ENCODE results near the gene SPNS2.

DNA sequence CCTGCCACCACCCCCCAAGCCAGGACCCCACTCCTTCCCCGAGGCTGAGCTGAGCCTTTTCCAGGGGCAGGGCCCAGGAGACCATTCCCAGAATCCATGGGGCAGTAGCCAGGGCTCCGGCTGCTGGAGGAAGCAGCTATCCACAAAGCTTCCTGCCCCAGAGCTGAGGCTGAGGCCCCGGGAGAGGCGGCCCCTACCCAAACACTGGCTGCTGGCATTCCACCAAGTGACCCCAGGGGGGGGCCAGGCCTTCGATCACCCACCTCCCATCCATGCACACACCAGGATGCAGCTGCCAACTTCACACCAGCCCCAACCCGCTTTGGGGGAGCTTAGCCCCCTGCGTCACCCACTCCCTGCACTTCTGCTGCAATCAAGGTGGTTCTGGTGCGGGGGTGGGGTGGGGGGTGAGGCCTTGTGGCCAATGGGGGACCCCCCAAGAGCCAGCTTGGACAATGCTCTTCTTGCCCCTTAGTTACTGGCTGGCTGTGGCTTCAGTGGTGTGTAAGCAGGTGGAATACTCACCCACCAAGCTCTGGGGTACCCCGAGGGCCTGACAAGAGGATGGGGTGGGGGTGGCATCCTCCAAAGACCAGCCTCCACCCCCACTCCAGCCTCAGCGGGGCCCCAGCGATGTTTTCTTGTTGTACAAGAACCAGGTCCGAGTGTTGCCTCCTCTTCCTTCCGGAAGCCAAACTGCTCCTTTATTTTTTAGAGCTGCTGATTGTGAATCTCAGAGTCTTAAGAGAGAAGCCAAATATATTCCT, 39.7 kb downstream of the SPNS2 start:
- no peak for TF ChIP-seq CTCF (conservative IDR thresholded peaks at IDR 0.05; ENCODE audit: low read depth, low read length)
- no peak for TF ChIP-seq EZH2phosphoT487 (IDR thresholded peaks at IDR 0.05; ENCODE audit: borderline replicate concordance, low read length)
